Stimulated activated naive CD8-positive, alpha-beta T cell treated with anti-CD3 and anti-CD28 coated beads, Interleukin-15, Interleukin-2, amounts not matched to agents 100 ng/mL and 50 ng/mL, for 24 hours (primary cell): Measurements from ENCODE around the gene ERC2.

Source experiments
- H3K27ac Mint-ChIP-seq: one replicate; pipeline ENCODE4 v1.8.0; 2021; ENCODE audit warnings: mild to moderate bottlenecking, mixed read lengths
- H3K27me3 Mint-ChIP-seq: one replicate; pipeline ENCODE4 v1.8.0; 2021; ENCODE audit warnings: mixed read lengths
- H3K36me3 Mint-ChIP-seq: one replicate; pipeline ENCODE4 v1.8.0; 2021; ENCODE audit warnings: low read depth, mixed read lengths
- H3K4me1 Mint-ChIP-seq: one replicate; pipeline ENCODE4 v1.8.0; 2021; ENCODE audit warnings: low read depth, mixed read lengths
- H3K4me3 Mint-ChIP-seq: one replicate; pipeline ENCODE4 v1.8.0; 2021; ENCODE audit warnings: mild to moderate bottlenecking, mixed read lengths
- H3K9me3 Mint-ChIP-seq: one replicate; pipeline ENCODE4 v1.8.0; 2021; ENCODE audit warnings: mixed read lengths

The ERC2 gene

DNA sequence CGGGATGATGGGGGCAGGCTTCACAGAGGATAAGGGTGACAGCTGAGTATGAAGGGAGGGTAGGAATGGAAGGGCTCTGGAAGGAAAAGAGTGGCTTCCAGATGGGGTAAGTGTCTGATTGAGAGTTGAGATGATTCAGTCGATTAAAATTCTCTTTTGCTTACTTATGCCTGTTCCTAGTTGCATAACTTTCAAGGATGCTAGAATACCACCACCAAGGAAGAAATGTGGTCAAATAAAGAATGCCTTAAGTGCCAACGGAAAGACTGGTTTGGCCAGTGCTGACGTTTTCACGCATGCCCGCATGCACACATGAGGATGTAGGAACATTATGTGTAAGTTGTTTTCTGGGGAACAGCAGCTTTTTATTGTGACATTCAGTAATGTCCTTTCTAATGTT, 717.7 kb downstream of the ERC2 start:
- Mint-ChIP-seq H3K4me1 (no peaks in the 10 kb centered on the region), H3K36me3 (no peaks in the 10 kb centered on the region), H3K27me3 (no peaks in the 10 kb centered on the region), H3K4me3 (no peak overlapping the region), H3K9me3 (no peaks in the 10 kb centered on the region), H3K27ac (no peak overlapping the region)

DNA sequence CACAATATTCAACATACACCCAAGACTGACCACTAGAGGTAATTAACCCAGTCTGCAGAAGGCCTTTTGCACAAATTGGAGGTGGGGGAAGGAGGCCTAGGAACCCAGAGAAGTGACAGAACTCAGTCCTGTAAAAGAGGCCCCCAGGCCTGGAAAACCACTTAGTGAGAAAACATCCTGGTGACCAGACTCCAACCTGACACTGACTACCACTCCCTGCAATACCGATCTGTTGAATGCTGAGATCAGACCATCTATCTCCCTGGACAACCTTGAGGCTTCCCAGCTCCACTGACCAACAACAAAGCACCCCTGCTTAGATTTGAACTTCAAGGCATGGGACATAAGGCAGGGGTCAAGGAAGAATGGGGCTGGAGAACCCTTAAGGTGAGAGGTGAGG, 719.2 kb downstream of the ERC2 start:
- H3K27ac Mint-ChIP-seq, result no peak overlapping the region
- H3K4me1 Mint-ChIP-seq, result no peaks in the 10 kb centered on the region
- peaks cover 3% of the 10 kb centered on the region for H3K9me3 Mint-ChIP-seq
- H3K4me3 Mint-ChIP-seq, result no peak overlapping the region
- H3K27me3 Mint-ChIP-seq, result no peaks in the 10 kb centered on the region
- H3K36me3 Mint-ChIP-seq, result no peaks in the 10 kb centered on the region

DNA sequence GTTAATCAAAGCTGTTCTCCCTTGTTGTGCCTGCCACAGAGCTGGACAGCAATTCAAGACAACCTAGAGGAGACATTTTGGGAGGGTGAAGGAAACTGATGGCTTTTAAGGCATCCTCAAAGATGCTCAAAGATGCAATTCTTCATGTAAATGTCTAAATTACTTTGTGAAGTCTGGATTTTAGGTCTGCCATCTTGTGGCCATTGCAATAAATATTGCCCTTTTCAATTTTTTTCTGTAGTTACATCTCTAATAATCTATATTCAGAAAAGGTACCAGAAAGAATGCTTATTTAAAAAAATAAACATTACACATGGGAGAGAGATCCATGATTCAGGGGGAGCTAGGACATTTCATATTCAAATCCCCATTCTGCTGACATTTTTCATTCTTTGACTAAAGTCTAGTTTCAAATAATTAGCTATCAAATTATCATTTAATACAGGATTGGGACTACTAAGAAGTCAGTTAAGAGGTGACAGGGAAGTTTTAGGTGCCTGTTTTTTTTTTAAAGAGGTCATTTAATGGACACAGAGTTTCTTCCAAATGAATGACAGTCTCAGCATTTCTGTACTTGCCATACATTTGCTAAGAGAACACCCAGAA, 721.4 kb downstream of the ERC2 start:
- no peaks in the 10 kb centered on the region for H3K36me3 Mint-ChIP-seq
- H3K4me1 Mint-ChIP-seq, result no peaks in the 10 kb centered on the region
- no peaks in the 10 kb centered on the region for H3K27me3 Mint-ChIP-seq
- H3K4me3 Mint-ChIP-seq, result no peak overlapping the region
- peaks cover 3% of the 10 kb centered on the region for H3K9me3 Mint-ChIP-seq
- H3K27ac Mint-ChIP-seq, result no peak overlapping the region

DNA sequence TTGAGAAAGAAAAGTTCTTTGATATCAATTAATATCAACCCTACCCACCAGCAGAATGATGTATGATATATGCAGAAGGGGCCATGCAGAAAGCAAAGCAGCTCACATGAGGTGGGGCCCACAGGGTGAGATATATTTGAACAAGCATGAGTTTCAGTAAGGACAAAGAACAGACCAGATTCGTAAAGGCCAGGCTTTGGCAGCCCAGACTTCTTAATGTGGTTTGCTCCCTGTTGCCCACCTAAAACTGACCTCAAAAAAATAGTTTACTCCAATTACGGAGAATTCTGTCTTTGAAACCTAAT, 725.5 kb downstream of the ERC2 start:
- Mint-ChIP-seq H3K4me1 (no peaks in the 10 kb centered on the region), H3K27me3 (peaks cover 9% of the 10 kb centered on the region), H3K27ac (no peak overlapping the region), H3K36me3 (no peaks in the 10 kb centered on the region), H3K4me3 (no peak overlapping the region), H3K9me3 (peaks cover 3% of the 10 kb centered on the region)

DNA sequence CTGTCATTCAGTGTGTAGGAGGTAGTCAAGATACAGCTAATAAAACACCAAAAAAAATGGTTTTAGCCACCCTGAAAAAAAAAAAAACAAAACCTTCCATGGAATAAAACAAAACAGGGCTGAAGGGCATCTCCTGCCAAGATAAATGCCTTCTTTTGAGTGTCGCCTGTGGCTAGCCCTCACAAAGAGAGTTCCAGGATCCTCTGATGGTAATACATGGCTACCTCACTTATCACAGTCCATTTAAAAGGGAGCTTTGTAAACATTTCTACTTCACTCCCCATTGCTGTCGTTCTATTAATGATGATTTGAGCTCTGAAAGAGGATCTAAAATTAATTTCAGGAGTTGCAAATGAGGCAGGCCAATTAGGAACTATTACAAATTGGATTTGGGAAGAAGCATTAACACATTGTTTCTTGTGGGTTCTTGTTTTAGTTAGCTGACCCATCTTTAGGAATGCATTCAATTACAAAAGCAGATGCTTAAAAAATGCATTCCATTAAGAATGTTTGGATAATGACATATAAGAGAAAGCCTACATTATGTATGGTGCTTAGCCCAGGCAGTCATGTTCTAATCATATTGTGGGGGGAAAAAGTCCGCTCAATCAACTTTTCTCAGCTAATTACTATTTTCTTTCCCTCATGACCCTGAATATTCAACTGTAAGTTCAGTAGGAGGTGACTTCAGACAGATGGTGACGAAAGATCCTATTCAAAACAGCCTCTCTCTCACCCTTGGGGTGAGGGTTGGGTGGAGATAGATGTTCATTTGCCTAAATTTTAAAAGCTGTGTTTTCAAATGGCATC, 726.0 kb downstream of the ERC2 start:
- no peaks in the 10 kb centered on the region for H3K36me3 Mint-ChIP-seq
- no peak overlapping the region for H3K4me3 Mint-ChIP-seq
- H3K27me3 Mint-ChIP-seq, result peaks cover 9% of the 10 kb centered on the region
- no peaks in the 10 kb centered on the region for H3K4me1 Mint-ChIP-seq
- no peak overlapping the region for H3K27ac Mint-ChIP-seq
- H3K9me3 Mint-ChIP-seq, result peaks cover 3% of the 10 kb centered on the region

DNA sequence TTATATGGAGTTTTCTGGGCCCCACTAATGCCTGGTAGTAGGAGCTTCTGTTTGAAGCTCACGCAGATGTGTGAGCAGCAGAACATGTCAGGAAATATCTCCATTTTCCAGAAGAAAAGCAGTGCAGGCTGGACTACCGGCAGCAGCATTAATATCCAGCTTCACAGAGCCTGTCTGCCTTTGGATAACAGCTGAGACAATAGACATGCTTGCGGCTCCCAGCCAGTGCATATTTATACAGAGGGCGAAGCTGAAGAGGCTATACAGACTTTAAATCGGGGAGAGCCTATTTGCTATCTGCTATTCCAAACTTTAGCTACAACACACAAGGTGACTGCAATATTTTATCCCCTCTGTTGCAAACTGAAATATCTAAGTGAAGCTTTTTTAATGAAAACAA, 731.1 kb downstream of the ERC2 start:
- Mint-ChIP-seq H3K4me1 (no peaks in the 10 kb centered on the region), H3K36me3 (no peaks in the 10 kb centered on the region), H3K4me3 (no peak overlapping the region), H3K27me3 (peaks cover 13% of the 10 kb centered on the region), H3K27ac (no peak overlapping the region), H3K9me3 (peaks cover 8% of the 10 kb centered on the region)

DNA sequence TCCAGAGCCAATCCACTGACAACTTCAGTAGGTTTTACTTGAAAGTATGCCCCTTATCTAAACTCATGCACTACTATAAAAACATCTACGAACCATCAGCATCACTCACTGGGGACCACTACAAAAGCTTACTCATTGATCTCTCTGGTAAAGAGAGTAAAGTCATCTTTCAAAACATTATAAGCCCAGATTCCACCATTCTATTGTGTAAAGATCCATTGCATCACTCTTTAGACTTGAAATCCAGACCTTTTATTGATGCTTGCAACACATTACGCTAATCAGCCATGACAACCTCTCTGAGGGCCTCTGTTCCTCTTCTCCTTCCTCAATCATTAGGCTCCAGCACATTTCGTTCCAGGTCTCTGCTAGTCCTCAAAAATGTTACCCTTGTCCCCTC, 732.3 kb downstream of the ERC2 start:
- H3K4me1 Mint-ChIP-seq, result no peaks in the 10 kb centered on the region
- H3K27me3 Mint-ChIP-seq, result peaks cover 4% of the 10 kb centered on the region
- H3K4me3 Mint-ChIP-seq, result no peak overlapping the region
- H3K27ac Mint-ChIP-seq, result no peak overlapping the region
- H3K9me3 Mint-ChIP-seq, result peaks cover 8% of the 10 kb centered on the region
- H3K36me3 Mint-ChIP-seq, result no peaks in the 10 kb centered on the region

DNA sequence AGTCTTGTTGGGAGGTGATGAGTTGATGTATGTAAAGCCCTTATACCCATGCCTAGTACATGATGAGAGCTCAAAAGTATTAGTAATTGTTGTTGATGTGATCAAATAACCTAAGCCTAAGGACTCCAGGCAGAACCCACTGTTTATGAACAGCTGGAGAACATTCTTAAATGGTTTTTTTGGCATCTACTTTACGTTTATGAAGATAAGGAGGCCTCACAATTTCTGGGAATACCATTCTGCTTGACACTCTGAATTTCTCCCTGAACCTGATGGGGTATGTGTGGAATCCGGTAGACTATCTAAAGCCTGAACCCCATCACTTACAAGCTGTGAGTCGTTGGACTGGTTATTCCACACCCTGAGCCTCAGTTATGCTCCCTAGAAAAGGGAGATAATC, 736.5 kb downstream of the ERC2 start:
- Mint-ChIP-seq H3K4me1 (no peaks in the 10 kb centered on the region), H3K27ac (no peak overlapping the region), H3K36me3 (no peaks in the 10 kb centered on the region), H3K27me3 (peaks cover 4% of the 10 kb centered on the region), H3K4me3 (no peak overlapping the region), H3K9me3 (peaks cover 8% of the 10 kb centered on the region)

DNA sequence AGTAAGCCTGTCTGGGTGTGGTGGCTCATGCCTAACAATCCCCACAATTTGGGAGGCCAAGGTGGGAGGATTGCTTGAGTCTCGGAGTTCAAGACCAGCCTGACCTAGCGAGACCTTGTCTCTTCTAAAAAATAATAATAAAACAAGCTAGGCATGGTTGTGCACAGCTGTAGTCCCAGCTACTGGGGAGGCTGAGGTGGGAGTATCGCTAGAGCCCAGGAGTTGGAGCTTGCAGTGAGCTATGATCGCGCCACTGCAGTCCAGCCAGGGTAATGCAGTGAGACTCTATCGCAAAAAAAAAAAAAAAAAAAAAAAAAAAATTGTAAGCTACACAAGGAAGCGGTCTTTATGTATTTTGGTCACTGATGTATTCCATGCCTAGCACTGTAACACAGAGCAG, 738.7 kb downstream of the ERC2 start:
- H3K9me3 Mint-ChIP-seq, result peaks cover 8% of the 10 kb centered on the region
- H3K27ac Mint-ChIP-seq, result no peak overlapping the region
- H3K4me1 Mint-ChIP-seq, result no peaks in the 10 kb centered on the region
- H3K27me3 Mint-ChIP-seq, result peaks cover 12% of the 10 kb centered on the region
- no peaks in the 10 kb centered on the region for H3K36me3 Mint-ChIP-seq
- no peak overlapping the region for H3K4me3 Mint-ChIP-seq

DNA sequence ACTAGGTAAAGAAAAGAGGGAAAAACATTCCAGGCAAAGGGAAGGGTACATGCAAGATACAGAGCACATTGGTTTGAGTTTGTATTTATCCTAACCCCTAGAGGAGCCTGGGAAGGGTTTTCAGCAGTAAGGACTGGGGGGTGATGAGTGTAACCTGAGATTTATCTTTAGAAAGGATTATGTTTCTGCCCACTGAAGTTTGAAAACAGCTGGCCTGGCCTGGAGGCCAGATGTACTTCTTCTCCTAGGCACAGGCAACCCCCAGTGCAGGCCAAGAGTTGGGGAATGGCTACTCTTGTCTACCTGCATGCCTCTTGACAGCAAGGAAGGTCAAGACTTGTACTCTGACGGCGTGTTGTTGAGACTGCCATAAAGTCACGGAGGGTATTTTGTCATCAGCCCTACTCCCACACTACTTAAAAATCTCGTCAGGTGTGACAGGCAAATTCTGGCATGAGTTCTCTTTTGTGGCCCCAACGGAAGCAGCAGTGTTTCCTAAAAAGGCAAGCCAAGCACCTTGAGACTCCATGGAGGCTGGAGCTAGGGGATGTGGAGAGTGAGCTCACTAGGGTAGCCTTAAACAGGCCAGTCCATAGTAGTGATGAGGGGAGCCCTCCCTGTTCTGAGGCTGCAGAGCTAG, 739.7 kb downstream of the ERC2 start:
- Mint-ChIP-seq H3K9me3 (peaks cover 5% of the 10 kb centered on the region), H3K27ac (no peak overlapping the region), H3K36me3 (no peaks in the 10 kb centered on the region), H3K4me3 (no peak overlapping the region), H3K27me3 (peaks cover 11% of the 10 kb centered on the region), H3K4me1 (no peaks in the 10 kb centered on the region)

DNA sequence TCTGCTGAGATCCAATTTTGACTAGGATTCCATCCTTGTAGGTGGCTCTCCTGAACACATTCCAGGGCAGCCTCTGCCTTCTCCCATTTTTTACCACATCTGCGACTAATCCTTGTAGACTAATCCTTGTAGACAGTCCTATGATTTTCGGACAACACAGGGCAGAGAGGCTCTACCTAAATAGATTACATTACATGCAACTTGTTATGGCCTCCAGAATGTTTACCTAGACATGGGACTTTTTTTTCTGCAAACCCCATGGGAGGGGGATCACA, 741.8 kb downstream of the ERC2 start:
- Mint-ChIP-seq H3K4me3 (no peak overlapping the region), H3K9me3 (no peaks in the 10 kb centered on the region), H3K36me3 (no peaks in the 10 kb centered on the region), H3K27ac (no peak overlapping the region), H3K27me3 (peaks cover 15% of the 10 kb centered on the region), H3K4me1 (no peaks in the 10 kb centered on the region)

DNA sequence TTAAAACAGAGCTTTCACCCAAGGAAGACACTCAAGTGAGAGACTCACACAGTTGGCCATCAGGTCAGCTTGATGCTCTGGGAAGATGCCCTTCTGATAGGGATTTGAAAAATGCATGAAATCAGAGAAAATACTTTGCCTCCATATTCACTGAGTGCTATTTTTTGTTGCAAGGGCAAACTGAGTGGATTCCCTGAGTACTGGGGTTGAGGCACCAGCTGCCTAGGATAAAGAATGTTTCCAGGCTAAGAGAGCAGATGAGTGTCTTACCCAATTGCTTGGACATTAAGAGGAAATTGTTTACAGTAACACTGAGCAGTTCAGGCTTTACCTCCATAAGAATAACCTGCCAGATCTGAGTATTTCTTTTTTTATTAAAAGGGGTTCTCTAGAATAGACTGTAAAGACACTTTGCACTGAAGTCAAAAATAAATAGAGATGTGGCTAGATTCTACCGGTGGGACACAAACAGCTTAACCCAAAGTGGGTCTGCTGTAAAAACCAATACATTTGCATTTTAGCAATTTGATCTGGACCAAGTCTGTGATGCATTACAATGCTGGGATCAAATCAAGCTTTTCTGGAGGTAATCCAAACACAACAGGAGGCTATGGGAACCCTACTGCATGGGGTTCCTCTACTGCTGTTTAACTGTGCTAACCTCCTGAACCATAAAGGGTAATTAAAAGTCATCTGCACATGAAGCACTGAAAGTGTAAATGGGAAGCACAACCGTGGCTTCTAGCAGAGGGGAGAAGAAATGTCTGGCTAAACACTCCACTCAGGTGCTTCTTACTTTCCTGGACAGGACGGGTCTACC, 742.4 kb downstream of the ERC2 start:
- Mint-ChIP-seq H3K9me3 (no peaks in the 10 kb centered on the region), H3K4me3 (no peak overlapping the region), H3K27me3 (peaks cover 15% of the 10 kb centered on the region), H3K27ac (no peak overlapping the region), H3K36me3 (no peaks in the 10 kb centered on the region), H3K4me1 (no peaks in the 10 kb centered on the region)

DNA sequence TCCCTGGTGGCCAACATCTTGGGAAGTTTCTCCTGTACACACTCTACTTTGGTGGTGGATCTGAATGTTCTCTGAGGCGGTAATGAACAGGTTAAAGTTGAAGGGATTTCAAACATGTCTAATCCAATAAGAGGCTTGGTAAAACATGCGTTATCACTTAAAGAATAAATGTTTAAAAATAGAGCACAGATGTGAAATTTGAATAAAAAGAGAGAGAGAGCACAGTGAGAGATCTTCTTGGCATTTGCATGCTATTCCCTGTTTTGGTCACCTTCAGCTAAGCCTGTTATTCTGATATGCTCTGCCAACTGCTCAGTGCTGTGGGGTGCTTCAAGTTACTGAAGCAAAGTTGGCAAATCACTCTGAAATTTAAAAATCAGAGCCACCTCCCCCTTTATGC, 743.4 kb downstream of the ERC2 start:
- Mint-ChIP-seq H3K36me3 (no peaks in the 10 kb centered on the region), H3K4me3 (no peak overlapping the region), H3K9me3 (no peaks in the 10 kb centered on the region), H3K4me1 (no peaks in the 10 kb centered on the region), H3K27ac (no peak overlapping the region), H3K27me3 (peaks cover 15% of the 10 kb centered on the region)

DNA sequence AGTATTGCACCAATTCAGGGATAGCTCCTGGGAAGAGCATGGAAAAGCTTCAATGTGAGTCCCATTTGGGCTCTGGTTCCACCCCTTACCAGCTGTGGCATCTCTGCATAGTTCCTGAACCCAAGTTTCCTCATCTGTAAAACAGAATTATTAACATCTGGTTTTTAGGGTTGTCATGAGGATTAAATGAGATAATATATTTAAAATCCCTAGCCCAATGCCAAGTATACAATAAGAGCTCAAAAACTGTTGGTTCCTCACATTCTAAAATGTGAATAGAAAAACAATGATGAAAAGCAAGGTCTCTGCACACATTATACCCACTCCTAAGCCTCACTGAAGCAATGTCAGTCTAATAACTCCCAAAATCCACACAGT, 743.9 kb downstream of the ERC2 start:
- Mint-ChIP-seq H3K4me3 (no peak overlapping the region), H3K27ac (no peak overlapping the region), H3K4me1 (no peaks in the 10 kb centered on the region), H3K9me3 (no peaks in the 10 kb centered on the region), H3K27me3 (peaks cover 15% of the 10 kb centered on the region), H3K36me3 (no peaks in the 10 kb centered on the region)

DNA sequence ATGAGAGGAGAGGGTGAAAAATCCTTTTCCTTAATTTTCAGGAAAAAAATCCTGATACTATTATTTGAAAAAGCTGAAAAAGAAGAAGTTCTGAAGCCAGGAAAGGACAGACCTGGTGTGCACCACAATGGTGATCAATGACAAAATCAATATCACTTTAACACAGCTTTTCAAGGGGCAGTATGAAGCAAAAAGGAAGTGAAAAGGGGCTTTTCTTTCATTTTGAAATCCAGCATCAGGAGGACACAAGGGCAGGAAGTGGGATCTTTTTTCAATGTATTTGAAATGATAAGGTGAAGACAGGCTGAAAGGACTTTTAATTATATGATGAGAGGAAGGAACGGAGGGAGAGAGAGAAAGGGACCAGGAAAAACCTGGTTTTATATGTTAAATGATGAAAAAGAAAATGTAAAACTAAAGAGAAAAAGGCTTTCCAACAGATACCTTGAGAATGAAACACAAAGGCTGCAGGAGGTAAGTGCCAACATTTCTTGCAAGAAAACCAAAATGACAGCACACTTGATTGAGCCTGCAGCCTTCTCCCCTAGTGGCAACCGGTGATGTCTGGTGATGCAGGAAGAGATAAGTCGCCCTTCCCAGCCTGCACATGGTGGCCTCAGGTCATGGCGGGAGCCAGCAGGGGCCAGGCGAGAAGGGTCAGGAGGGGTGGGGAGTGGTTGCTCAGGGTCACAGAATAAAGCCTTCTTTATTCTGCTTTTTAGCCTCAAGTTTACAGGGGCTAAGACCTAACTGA, 744.4 kb downstream of the ERC2 start:
- Mint-ChIP-seq H3K27me3 (peaks cover 15% of the 10 kb centered on the region), H3K4me3 (no peak overlapping the region), H3K4me1 (no peaks in the 10 kb centered on the region), H3K9me3 (no peaks in the 10 kb centered on the region), H3K27ac (no peak overlapping the region), H3K36me3 (no peaks in the 10 kb centered on the region)
